ENCODE data around the gene PFN1.

- TF ChIP-seq CTCF (IDR thresholded peaks at IDR 0.05; ENCODE audit: insufficient read depth, low read length) (no peak), GABPA (IDR thresholded peaks at IDR 0.05; ENCODE audit: low read depth) (no peak)
Measured at GRCh38 chr17:4939796-4940554, 8.4 kb downstream of the PFN1 start, which contains the start of the genes RNF167 and SLC25A11.
